ENCODE measurements around the gene COX10. TPM values are rescaled to one million over a fixed set of nuclear protein-coding genes. Genes with fewer than 3 reads are reported as not detected.

COX10 gene
- total RNA-seq, 4 donors from 2014 or later: 12.6 to 22.8 (median 15.6) TPM

DNA sequence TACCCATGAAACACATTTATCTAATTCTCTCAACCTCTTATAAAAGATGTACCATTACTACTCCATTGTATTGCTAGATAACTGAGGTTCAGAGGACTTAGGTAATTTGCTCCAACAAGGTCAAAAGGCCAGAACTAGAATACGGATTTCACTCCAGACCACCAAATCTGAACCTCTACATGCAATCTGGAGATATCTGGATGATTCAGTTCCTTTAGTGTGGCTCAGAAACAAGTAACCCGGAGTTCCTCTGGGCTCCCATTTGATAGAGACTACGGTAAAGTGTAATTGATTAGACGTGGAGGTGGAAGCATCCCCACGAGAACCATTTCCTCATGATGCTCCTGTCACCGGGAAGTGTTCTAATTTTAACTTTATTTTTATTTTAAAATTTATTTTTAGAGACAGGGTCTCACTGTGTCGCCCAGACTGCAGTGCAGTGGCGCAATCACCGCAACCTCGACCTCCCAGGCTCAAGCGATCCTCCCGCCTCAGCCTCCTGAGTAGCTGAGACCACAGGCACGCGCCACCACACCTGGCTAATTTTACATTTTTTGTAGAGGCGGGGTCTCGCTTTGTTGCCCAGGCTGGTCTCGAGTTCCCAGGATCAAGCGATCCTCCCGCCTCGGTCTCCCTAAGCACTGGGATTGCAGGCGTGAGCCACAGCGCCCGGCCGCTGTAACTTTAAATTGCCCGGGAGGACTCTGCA, 608 bp upstream of the COX10 start:
- TF ChIP-seq POLR2A (IDR thresholded peaks at IDR 0.05) (no peak), EP300 (IDR thresholded peaks at IDR 0.05) (no peak)
- TF ChIP-seq, protein P1, sequence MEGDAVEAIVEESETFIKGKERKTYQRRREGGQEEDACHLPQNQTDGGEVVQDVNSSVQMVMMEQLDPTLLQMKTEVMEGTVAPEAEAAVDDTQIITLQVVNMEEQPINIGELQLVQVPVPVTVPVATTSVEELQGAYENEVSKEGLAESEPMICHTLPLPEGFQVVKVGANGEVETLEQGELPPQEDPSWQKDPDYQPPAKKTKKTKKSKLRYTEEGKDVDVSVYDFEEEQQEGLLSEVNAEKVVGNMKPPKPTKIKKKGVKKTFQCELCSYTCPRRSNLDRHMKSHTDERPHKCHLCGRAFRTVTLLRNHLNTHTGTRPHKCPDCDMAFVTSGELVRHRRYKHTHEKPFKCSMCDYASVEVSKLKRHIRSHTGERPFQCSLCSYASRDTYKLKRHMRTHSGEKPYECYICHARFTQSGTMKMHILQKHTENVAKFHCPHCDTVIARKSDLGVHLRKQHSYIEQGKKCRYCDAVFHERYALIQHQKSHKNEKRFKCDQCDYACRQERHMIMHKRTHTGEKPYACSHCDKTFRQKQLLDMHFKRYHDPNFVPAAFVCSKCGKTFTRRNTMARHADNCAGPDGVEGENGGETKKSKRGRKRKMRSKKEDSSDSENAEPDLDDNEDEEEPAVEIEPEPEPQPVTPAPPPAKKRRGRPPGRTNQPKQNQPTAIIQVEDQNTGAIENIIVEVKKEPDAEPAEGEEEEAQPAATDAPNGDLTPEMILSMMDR (IDR thresholded peaks at IDR 0.05): no peak
- H3K4me3 ChIP-seq: peak overlapping the region; percentile 77 to 96 (median 85)
- peaks cover 0 to 28% (median 0%) of the 10 kb centered on the region in 3 donors for H3K36me3 ChIP-seq
- H3K9me3 ChIP-seq: peaks cover 0 to 8% (median 0%) of the 10 kb centered on the region in 4 donors
- H3K27ac ChIP-seq: peak overlapping the region in 2 of 4 donors; percentile 78 to 81
- no peak for DNase-seq (ENCODE audit: low spot score in 2 of 2)
- WGBS, 2 donors: 18 to 22% methylated on average over 24 to 25 of the region's 25 CpGs
- no peaks in the 10 kb centered on the region for H3K27me3 ChIP-seq
- H3K4me1 ChIP-seq: peaks cover 3 to 29% (median 7%) of the 10 kb centered on the region in 4 donors

DNA sequence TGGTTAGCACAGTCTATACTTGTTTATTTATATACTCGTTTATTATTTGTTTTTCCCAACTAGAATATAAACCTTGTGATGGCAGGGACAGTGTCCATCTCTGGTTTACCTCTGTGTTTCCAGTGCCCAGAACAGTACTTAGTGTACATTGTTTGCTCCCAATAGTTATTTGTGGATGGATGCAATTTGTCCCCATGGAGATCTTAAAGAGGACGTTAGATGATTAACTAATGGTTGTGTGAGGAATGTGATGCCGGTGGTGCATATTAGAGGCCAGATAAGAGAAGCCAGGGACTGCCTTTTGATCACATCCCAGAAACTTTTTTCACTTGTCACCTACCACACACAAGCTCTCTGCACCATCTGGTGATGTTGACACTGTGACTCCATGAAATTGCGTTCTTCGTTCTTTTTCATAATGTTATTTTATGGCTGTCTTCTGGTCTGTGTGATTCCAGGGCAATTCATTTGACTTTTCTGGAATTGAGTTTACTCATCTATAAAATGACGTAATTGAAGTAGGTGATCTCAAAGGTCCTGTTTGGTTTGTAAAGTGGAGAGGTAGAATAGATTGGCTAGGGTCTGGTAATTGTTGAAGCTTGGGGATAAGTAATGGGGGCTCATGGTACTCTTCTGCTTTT, 1.2 kb downstream of the COX10 start:
- peaks cover 3 to 29% (median 7%) of the 10 kb centered on the region in 4 donors for H3K4me1 ChIP-seq
- DNase-seq (ENCODE audit: low spot score in 2 of 2): no peak
- H3K36me3 ChIP-seq: peaks cover 0 to 20% (median 0%) of the 10 kb centered on the region in 3 donors
- 74 to 76% methylated on average over 6 of the region's 6 CpGs for WGBS, 2 donors
- H3K27me3 ChIP-seq: no peaks in the 10 kb centered on the region
- H3K9me3 ChIP-seq: peaks cover 0 to 8% (median 0%) of the 10 kb centered on the region in 4 donors
- H3K4me3 ChIP-seq: peak overlapping the region; percentile 77 to 96 (median 85)
- TF ChIP-seq EP300 (IDR thresholded peaks at IDR 0.05) (no peak), POLR2A (IDR thresholded peaks at IDR 0.05) (no peak)
- TF ChIP-seq, protein P1 (IDR thresholded peaks at IDR 0.05): no peak
- H3K27ac ChIP-seq: no peak overlapping the region

DNA sequence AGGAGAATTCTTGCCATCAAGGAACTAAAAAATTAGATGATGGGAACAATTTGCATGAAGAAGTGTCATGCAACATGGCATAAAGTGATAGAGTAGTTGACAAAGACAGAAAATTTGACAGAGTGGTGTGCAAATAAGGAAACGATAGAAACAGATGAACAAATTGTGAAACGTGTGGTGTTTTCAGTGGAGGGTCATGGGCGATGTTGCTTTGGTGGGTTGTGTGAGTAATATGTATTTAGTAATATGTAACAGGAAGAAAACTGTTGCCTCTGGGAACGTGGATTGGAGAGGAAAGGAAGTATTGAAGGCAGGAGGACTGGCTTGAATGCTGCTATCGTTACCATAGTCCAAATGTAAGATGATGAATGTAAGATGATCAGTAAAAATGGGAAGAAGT, 3.6 kb downstream of the COX10 start:
- no peak overlapping the region for H3K4me3 ChIP-seq
- TF ChIP-seq EP300 (IDR thresholded peaks at IDR 0.05): no peak
- TF ChIP-seq, protein P1 (IDR thresholded peaks at IDR 0.05): no peak
- no peak for TF ChIP-seq POLR2A (IDR thresholded peaks at IDR 0.05)
- H3K36me3 ChIP-seq: peaks cover 0 to 31% (median 6%) of the 10 kb centered on the region in 3 donors
- no peak overlapping the region for H3K27ac ChIP-seq
- no peaks in the 10 kb centered on the region for H3K9me3 ChIP-seq
- H3K27me3 ChIP-seq: no peaks in the 10 kb centered on the region
- WGBS, 2 donors: 80 to 89% methylated on average over 5 of the region's 5 CpGs
- H3K4me1 ChIP-seq: peaks cover 3 to 28% (median 7%) of the 10 kb centered on the region in 4 donors
- DNase-seq (ENCODE audit: low spot score in 2 of 2): no peak

DNA sequence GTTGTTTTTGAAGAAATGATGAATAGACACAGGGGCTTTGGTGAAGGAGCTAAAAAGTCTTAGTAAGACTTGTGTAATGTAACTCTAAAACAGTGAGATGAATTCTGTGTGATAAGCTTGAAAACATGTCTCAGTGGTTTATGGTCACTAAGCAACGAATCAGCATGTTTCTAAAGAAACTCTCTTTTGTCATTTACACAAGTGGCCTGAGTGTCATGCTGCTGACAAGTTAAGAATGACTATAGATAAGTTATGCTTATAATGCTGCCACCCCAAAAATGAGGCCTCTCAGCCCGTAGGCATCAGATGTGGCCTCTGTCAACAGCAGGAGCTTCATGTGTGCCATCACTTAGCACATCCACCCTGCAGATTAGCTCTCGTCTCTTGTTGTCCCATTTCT, 8.7 kb downstream of the COX10 start:
- Histone ChIP-seq H3K36me3 (peaks cover 0 to 58% (median 6%) of the 10 kb centered on the region in 3 donors), H3K27ac (no peak overlapping the region), H3K27me3 (no peaks in the 10 kb centered on the region), H3K4me1 (no peaks in the 10 kb centered on the region), H3K9me3 (no peaks in the 10 kb centered on the region), H3K4me3 (no peak overlapping the region)
- no peak for DNase-seq (ENCODE audit: low spot score in 2 of 2)
- TF ChIP-seq POLR2A (IDR thresholded peaks at IDR 0.05) (no peak), EP300 (IDR thresholded peaks at IDR 0.05) (no peak)
- TF ChIP-seq, protein P1 (IDR thresholded peaks at IDR 0.05): no peak
- WGBS, 2 donors: 60 to 73% methylated on average over 3 of the region's 3 CpGs

DNA sequence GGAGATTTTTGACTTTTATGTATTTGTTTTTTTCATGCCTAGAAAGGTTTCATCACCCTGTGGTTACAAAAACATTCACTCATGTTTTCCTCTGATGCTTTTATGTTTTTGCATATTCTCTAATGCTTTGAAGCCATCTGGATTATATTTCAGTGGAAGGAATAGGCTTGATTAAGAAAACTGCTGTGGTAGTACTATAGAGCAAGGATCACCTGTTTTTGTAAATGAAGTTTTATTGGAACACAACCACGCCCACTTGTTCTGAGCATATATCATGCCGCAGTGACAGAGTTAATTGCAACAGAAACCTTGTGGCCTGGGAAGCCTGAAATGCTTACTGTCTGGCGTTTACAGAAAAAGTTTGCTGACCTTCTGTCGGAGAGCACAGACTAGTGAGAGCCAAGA, 11.5 kb downstream of the COX10 start:
- DNase-seq (ENCODE audit: low spot score in 2 of 2): no peak
- Histone ChIP-seq H3K4me3 (no peak overlapping the region), H3K4me1 (peaks cover 0 to 3% (median 0%) of the 10 kb centered on the region in 4 donors), H3K9me3 (no peaks in the 10 kb centered on the region), H3K36me3 (peaks cover 0 to 47% (median 6%) of the 10 kb centered on the region in 3 donors), H3K27me3 (no peaks in the 10 kb centered on the region), H3K27ac (no peak overlapping the region)
- 58 to 71% methylated on average over 4 of the region's 4 CpGs for WGBS, 2 donors
- no peak for TF ChIP-seq POLR2A (IDR thresholded peaks at IDR 0.05)
- TF ChIP-seq EP300 (IDR thresholded peaks at IDR 0.05): no peak
- TF ChIP-seq, protein P1 (IDR thresholded peaks at IDR 0.05): no peak

All from tibial nerve (tissue), 4 donors.